ENCODE results near the gene VARS2.
A peak's percentile ranks its signal among the peaks of the same experiment; 100 is the strongest.

The VARS2 gene

DNA sequence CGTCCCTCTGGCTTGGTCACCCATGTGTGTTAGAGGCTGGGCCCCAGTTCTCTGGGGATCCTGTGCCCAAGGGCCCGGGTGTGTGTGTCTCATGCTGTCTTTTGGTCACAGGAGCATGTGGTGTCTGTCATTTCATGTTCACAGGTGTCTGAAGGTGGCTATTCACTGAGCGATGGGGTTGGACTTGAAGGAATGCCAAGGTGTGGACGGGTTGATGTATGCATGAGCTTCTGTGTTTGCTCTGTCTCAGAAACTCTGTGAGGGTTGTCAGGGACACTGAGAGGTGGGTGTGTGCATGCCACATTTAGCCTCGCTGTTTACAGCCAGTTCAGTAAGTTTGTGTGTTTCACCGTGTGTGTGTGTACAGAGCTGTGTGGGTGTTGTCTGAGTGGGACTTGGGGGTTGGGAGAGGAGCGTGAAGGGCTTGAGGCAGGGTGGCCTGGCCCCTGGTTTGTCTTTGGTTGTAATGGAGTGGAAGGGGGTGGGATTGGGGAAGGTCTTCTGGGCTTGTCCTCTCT lies 28.5 kb upstream of the VARS2 start:
- peak overlapping the region; percentile 68 for H3K4me3 ChIP-seq (ENCODE audit: low read depth, low read length)
- DNase-seq (ENCODE audit: low read depth, low spot score): no peak
- no peak for TF ChIP-seq CTCF (IDR thresholded peaks at IDR 0.05; ENCODE audit: low read depth, low read length)
- in situ Hi-C loops (cut with HindIII; ENCODE audit: low sequenced_read_pairs): no loop called here

DNA sequence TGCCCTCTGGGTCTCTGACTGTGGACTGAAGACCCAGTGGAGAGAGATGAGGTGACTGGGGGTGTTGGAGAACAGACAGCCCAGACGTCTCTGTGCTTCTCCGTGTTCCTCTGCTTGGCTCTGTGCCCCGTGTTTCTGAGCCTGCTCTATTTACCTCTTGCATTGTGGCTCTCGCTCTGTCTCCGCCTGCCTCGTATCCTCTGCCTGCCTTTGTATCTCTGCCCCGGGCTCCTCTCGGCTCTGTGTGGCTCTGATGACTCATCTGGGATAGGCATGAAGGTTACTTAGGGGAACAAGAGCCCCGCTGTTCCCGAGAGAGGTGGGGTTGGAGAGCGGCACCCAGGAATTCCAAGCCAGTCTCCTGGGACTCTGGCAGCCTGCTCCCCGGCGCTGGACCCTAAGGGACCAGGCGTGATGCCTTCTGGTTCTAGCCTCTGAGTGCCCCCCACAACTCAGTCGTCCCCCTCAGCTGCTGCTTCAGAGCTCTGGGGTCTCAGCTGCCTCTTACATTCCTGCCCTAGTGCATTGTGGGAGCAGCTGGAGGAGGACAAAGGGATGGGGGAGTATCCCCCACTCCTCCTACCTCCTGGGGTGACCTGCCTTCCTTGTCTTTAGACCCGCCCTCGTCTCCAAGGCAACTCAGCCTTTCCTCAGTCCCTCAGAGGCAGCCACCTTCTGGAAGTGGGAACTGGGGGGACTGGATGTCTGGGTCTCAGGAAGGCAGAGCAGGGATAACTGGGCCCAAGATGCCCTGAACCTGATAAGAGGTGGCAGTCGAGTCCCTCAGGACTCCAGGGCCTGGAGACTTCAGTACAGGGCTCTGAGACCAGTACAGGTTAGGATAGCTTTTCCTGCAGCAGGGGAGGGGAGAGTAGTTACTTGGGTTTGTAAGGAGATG lies 27.8 kb upstream of the VARS2 start:
- in situ Hi-C loops (cut with HindIII; ENCODE audit: low sequenced_read_pairs): no loop called here

DNA sequence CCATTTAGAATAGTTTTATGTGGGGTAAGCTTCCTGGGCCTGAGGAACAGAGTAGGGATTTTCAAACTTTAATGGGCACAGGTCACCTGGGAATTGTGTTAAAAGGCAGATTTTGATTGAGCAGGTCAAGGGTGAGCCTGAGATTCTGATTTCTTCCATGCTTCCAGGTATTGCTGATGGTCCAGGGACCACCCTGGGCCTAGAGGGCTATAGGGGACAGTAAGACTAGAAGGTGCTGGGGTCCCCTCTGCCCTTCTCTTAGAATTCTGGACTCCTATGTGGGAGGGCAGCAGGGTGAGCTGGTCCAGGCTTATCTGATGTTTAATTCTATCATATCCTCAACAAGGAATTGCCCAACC lies 27.2 kb upstream of the VARS2 start:
- H3K4me3 ChIP-seq (ENCODE audit: low read depth, low read length): no peak overlapping the region
- in situ Hi-C loops (cut with HindIII; ENCODE audit: low sequenced_read_pairs): no loop called here
- no peak for DNase-seq (ENCODE audit: low read depth, low spot score)
- no peak for TF ChIP-seq CTCF (IDR thresholded peaks at IDR 0.05; ENCODE audit: low read depth, low read length)

More for the DNA sequence above, 27.8 kb upstream of the VARS2 start:
- no peak for TF ChIP-seq CTCF (IDR thresholded peaks at IDR 0.05; ENCODE audit: low read depth, low read length)
- peak; percentile 72 for DNase-seq (ENCODE audit: low read depth, low spot score)
- H3K4me3 ChIP-seq (ENCODE audit: low read depth, low read length): peak overlapping the region; percentile 68

- DNase-seq (ENCODE audit: low read depth, low spot score): peak; percentile 31
- in situ Hi-C loops (cut with HindIII; ENCODE audit: low sequenced_read_pairs): no loop called here
Observed at GRCh38 chr6:30887901-30888815, 25.9 kb upstream of the VARS2 start.

DNA sequence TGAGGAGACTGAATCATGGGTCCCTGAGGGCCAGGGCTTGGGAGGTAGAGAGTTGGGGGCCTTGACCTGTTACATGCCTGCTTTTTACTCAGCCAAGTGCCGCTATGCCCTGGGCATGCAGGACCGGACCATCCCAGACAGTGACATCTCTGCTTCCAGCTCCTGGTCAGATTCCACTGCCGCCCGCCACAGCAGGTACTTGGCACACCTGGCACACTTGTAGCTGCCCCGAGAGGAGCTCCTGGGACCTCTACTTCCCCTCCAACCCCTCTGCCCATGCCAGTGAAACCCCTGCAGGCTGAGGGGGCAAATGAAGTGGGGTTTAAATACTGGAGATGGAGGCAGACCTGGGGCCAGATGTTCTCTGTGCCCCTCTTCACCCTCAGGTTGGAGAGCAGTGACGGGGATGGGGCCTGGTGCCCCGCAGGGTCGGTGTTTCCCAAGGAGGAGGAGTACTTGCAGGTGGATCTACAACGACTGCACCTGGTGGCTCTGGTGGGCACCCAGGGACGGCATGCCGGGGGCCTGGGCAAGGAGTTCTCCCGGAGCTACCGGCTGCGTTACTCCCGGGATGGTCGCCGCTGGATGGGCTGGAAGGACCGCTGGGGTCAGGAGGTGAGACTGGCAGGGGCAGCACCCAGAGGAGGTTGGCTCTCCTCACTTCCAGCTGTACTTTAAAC lies 25.1 kb upstream of the VARS2 start:
- in situ Hi-C loops (cut with HindIII; ENCODE audit: low sequenced_read_pairs): no loop called here
- H3K4me3 ChIP-seq (ENCODE audit: low read depth, low read length): no peak overlapping the region
- no peak for TF ChIP-seq CTCF (IDR thresholded peaks at IDR 0.05; ENCODE audit: low read depth, low read length)
- no peak for DNase-seq (ENCODE audit: low read depth, low spot score)

More at GRCh38 chr6:30887901-30888815, 25.9 kb upstream of the VARS2 start:
- no peak overlapping the region for H3K4me3 ChIP-seq (ENCODE audit: low read depth, low read length)
- no peak for TF ChIP-seq CTCF (IDR thresholded peaks at IDR 0.05; ENCODE audit: low read depth, low read length)

- no peak for TF ChIP-seq CTCF (IDR thresholded peaks at IDR 0.05; ENCODE audit: low read depth, low read length)
- H3K4me3 ChIP-seq (ENCODE audit: low read depth, low read length): no peak overlapping the region
- in situ Hi-C loops (cut with HindIII; ENCODE audit: low sequenced_read_pairs): no loop called here
- no peak for DNase-seq (ENCODE audit: low read depth, low spot score)
Observed at GRCh38 chr6:30889496-30889885, 24.5 kb upstream of the VARS2 start.

Data from astrocyte of the spinal cord (primary cell).